HepG2 (cell line): ENCODE measurements around the gene UTS2R. TPM values are rescaled to one million over a fixed set of nuclear protein-coding genes. Genes with fewer than 3 reads are reported as not detected.

ENCODE experiments used
- FLYWCH1 ChIP-seq: sonication (generic); formaldehyde crosslinking; IDR thresholded peaks from 2 replicates; pipeline ENCODE4 v1.8.1; 2023; ENCODE audit warnings: mild to moderate bottlenecking, missing genetic modification reagents
- GZF1 ChIP-seq: sonication (generic); formaldehyde crosslinking; IDR thresholded peaks from 2 replicates; pipeline ENCODE4 v1.5.1; 2020; ENCODE audit warnings: mild to moderate bottlenecking, missing genetic modification reagents
- HOXA9 ChIP-seq: sonication (generic); formaldehyde crosslinking; IDR thresholded peaks from 2 replicates; pipeline ENCODE4 v1.8.1; 2022; ENCODE audit warnings: missing genetic modification reagents, mild to moderate bottlenecking, moderate library complexity, borderline replicate concordance
- HOXD1 ChIP-seq: sonication (generic); formaldehyde crosslinking; IDR thresholded peaks from 2 replicates; pipeline ENCODE4 v1.5.0; 2020; ENCODE audit warnings: missing genetic modification reagents
- IRF2 ChIP-seq: IDR thresholded peaks from 2 replicates; pipeline ENCODE4 v1.6.1; 2018; ENCODE audit warnings: missing genetic modification reagents, missing compliant biosample characterization
- JARID2 ChIP-seq: sonication (generic); formaldehyde crosslinking; IDR thresholded peaks from 2 replicates; pipeline ENCODE4 v1.8.1; 2023; ENCODE audit warnings: missing genetic modification reagents, inconsistent platforms; ENCODE audit not compliant: insufficient replicate concordance
- JUNB ChIP-seq: sonication (generic); formaldehyde crosslinking; IDR thresholded peaks from 2 replicates; pipeline ENCODE4 v1.8.0; 2022; ENCODE audit warnings: missing genetic modification reagents, mild to moderate bottlenecking, borderline replicate concordance
- KAT2B ChIP-seq: fragments of 150-350 bp; IDR thresholded peaks from 2 replicates; pipeline ENCODE4 v1.6.1; 2014; ENCODE audit warnings: low read depth, low read length, borderline replicate concordance
- KLF9 ChIP-seq: IDR thresholded peaks from 2 replicates; pipeline ENCODE4 v1.6.1; 2016; ENCODE audit warnings: low read depth
- MYNN ChIP-seq: sonication (generic); formaldehyde crosslinking; IDR thresholded peaks from 2 replicates; pipeline ENCODE4 v1.4.0; 2020; ENCODE audit warnings: mild to moderate bottlenecking, low read depth, missing genetic modification reagents
- SMAD9 ChIP-seq: sonication (generic); formaldehyde crosslinking; IDR thresholded peaks from 2 replicates; pipeline ENCODE4 v1.5.1; 2020; ENCODE audit warnings: mild to moderate bottlenecking, missing genetic modification reagents
- ZBTB40 ChIP-seq, 2 experiments: fragments of 450-650 bp in 1 of 2; sonication (generic) in 1 of 2; formaldehyde crosslinking in 1 of 2; IDR thresholded peaks; 2 replicates each; pipeline versions ENCODE4 v1.6.1 to v1.8.0; 2016 to 2022; ENCODE audit warnings: antibody characterized with exemption in 1 of 2, mild to moderate bottlenecking in 1 of 2, missing genetic modification reagents in 1 of 2
- ZNF83 ChIP-seq: sonication (generic); formaldehyde crosslinking; IDR thresholded peaks from 2 replicates; pipeline ENCODE4 v1.4.0; 2020; ENCODE audit warnings: missing genetic modification reagents, mild to moderate bottlenecking, borderline replicate concordance
- ZSCAN31 ChIP-seq: sonication (generic); formaldehyde crosslinking; IDR thresholded peaks from 2 replicates; pipeline ENCODE4 v1.5.0; 2020; ENCODE audit warnings: low read depth, mild to moderate bottlenecking, missing genetic modification reagents
- polyA plus RNA-seq, 8 experiments: library from polyadenylated mRNA; depleted of rRNA in 3 of 8; stranded (reverse) in 7 of 8; unstranded in 1 of 8; fragments of >200 nt; fragmentation: Illumina TruSeq in 4 of 8; extraction: Trizol in 4 of 8; gene quantifications; 2 replicates each; pipeline versions ENCODE4 v1.2.1 to v1.2.3, GENCODE V29; 2011 to 2016; ENCODE audit warnings: low read depth in 4 of 8, missing spikeins in 1 of 8, mixed read lengths in 1 of 8; ENCODE audit not compliant: insufficient read depth in 1 of 8
- total RNA-seq, 5 experiments: library from RNA; depleted of rRNA; stranded (reverse); fragments of >200 nt; fragmentation: Illumina TruSeq; extraction: Trizol; gene quantifications; 2 replicates each; pipeline ENCODE4 v1.2.3, GENCODE V29; 2016; ENCODE audit warnings: low read depth in 1 of 5
- TF ChIP-seq, protein P1 (sequence below): IDR thresholded peaks from 2 replicates; pipeline ENCODE4 v1.6.1; 2016; ENCODE audit warnings: mild to moderate bottlenecking, missing biosample characterization, missing genetic modification reagents
- TF ChIP-seq, protein P2 (sequence below): sonication (generic); formaldehyde crosslinking; IDR thresholded peaks from 2 replicates; pipeline ENCODE4 v1.4.0; 2020; ENCODE audit warnings: missing genetic modification reagents, mild to moderate bottlenecking, borderline replicate concordance

The UTS2R gene
- total and polyA plus RNA-seq, 2 of the 13 experiments (the other 11 are each of a cell fraction or from before 2014, with no cell fraction given) = 0.13 to 0.15 TPM

DNA sequence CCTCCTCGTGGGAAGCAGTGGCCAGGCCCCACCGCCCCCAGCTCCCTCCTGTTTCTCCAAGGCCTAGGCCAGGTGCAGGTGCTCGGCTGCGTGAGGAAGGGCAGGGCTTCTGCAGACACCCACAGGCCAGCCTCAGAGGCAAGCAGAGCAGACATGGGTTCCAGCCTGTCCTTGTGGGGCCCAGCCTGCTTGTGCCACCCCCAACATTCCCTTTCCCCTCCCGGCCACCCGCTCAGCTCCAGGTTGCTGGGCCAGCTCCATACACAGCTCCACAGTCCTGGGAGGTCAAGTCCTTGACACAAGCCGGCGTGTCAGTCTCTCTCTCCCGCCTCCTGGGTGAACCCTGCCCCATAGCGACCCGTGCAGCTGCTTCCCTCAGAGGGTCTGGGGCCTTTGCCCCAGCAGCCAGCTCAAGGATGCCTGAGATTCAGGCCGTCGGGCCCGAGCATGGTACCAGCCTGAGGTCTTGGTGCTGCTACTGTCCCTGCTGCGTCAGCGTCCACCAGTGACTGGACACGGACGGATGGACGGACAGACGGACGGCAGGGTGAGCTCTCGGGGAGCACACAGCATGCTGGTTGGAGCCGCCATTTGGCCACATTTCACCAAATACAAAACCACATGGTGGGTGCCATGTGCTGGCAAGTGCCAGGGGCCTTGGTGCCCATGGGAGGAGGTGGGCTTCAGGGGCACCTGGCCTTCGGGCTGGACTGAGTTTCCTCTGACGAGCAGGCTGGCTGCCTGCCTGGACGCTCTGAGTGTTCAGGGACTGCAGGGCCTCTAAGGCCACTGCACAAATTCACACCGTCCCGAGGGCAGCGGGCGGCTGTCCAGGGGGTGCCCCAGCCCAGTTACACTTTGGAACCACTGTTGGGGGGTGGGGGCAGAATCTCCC lies 46.0 kb upstream of the UTS2R start (continued):
- no peak for TF ChIP-seq ZBTB40 (IDR thresholded peaks at IDR 0.05)
- peak; percentile 49; the same call in 1 of the 2 replicates for TF ChIP-seq ZBTB40 (CRISPR knock-in tag; IDR thresholded peaks at IDR 0.05)
- TF ChIP-seq, protein P1, sequence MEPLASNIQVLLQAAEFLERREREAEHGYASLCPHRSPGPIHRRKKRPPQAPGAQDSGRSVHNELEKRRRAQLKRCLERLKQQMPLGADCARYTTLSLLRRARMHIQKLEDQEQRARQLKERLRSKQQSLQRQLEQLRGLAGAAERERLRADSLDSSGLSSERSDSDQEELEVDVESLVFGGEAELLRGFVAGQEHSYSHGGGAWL (CRISPR knock-in tag) = no peak; the same call in 1 of the 2 replicates
- TF ChIP-seq KLF9 (CRISPR knock-in tag) = no peak
- no peak for TF ChIP-seq MYNN (CRISPR knock-in tag)
- TF ChIP-seq, protein P2, sequence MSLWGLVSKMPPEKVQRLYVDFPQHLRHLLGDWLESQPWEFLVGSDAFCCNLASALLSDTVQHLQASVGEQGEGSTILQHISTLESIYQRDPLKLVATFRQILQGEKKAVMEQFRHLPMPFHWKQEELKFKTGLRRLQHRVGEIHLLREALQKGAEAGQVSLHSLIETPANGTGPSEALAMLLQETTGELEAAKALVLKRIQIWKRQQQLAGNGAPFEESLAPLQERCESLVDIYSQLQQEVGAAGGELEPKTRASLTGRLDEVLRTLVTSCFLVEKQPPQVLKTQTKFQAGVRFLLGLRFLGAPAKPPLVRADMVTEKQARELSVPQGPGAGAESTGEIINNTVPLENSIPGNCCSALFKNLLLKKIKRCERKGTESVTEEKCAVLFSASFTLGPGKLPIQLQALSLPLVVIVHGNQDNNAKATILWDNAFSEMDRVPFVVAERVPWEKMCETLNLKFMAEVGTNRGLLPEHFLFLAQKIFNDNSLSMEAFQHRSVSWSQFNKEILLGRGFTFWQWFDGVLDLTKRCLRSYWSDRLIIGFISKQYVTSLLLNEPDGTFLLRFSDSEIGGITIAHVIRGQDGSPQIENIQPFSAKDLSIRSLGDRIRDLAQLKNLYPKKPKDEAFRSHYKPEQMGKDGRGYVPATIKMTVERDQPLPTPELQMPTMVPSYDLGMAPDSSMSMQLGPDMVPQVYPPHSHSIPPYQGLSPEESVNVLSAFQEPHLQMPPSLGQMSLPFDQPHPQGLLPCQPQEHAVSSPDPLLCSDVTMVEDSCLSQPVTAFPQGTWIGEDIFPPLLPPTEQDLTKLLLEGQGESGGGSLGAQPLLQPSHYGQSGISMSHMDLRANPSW (CRISPR knock-in tag) = no peak
- TF ChIP-seq KAT2B = no peak
- peak; percentile 22; the same call in 1 of the 2 replicates for TF ChIP-seq SMAD9 (CRISPR knock-in tag)
- TF ChIP-seq IRF2 = peak; percentile 74
- TF ChIP-seq JARID2 (CRISPR knock-in tag) = no peak
- 0 out of 2 replicates have a peak, but pooled peaks have one; percentile 60 for TF ChIP-seq HOXD1 (CRISPR knock-in tag)
- no peak for TF ChIP-seq JUNB (CRISPR knock-in tag)
- TF ChIP-seq FLYWCH1 = no peak
- 0 out of 2 replicates have a peak, but pooled peaks have one; percentile 47 for TF ChIP-seq ZSCAN31 (CRISPR knock-in tag)
- 0 out of 2 replicates have a peak, but pooled peaks have one; percentile 52 for TF ChIP-seq HOXA9 (CRISPR knock-in tag)
- TF ChIP-seq ZNF83 = no peak
- TF ChIP-seq GZF1 = peak; percentile 40; the same call in 1 of the 2 replicates
